ENCODE results near the gene PRR14. TPM values are rescaled to one million over a fixed set of nuclear protein-coding genes. Genes with fewer than 3 reads are reported as not detected.

The PRR14 gene
- total and polyA plus RNA-seq, 10 of the 15 experiments (the other 5 are each of a cell fraction or from before 2014, with no cell fraction given) = 2.5 to 66.8 (median 19.2) TPM

DNA sequence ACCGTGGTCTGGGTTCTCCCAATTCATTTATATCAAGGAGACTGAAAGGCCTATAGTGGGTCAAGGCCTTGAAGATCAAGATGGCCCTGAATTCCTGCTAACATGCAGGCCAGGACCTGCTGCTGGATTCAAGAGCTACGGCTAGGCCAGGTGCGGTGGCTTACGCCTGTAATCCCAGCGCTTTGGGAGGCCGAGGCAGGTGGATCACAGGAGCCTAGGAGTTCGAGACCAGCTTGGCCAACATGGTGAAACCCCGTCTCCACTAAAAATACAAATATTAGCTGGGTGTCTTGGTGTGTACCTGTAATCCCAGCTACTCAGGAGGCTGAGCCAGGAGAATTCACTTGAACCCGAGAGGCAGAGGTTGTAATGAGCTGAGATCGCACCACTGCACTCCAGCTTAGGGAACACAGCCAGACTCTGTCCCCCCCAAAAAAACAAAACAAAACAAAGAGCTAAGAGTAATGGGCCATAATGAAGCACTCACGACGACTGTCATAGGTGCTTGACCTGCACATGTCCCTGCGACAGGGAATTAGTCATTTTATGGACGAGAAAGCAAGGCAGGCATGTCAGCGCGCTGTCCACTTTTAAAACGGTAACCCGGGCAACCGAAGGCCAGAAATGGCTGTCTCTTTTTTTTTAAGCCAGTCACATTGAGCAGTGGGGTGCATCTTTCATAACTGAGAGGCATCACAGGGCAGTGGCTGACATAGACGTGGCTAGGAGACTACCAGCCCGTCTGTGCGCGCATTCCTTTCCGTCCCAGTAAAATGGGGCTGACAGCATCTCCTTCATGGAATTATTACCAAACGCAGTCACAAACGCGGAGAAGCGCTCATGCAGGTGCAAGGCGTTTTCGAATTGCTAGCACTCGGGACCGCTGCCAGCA is 6.5 kb downstream of the PRR14 start (continued):
- TF ChIP-seq, protein P1, sequence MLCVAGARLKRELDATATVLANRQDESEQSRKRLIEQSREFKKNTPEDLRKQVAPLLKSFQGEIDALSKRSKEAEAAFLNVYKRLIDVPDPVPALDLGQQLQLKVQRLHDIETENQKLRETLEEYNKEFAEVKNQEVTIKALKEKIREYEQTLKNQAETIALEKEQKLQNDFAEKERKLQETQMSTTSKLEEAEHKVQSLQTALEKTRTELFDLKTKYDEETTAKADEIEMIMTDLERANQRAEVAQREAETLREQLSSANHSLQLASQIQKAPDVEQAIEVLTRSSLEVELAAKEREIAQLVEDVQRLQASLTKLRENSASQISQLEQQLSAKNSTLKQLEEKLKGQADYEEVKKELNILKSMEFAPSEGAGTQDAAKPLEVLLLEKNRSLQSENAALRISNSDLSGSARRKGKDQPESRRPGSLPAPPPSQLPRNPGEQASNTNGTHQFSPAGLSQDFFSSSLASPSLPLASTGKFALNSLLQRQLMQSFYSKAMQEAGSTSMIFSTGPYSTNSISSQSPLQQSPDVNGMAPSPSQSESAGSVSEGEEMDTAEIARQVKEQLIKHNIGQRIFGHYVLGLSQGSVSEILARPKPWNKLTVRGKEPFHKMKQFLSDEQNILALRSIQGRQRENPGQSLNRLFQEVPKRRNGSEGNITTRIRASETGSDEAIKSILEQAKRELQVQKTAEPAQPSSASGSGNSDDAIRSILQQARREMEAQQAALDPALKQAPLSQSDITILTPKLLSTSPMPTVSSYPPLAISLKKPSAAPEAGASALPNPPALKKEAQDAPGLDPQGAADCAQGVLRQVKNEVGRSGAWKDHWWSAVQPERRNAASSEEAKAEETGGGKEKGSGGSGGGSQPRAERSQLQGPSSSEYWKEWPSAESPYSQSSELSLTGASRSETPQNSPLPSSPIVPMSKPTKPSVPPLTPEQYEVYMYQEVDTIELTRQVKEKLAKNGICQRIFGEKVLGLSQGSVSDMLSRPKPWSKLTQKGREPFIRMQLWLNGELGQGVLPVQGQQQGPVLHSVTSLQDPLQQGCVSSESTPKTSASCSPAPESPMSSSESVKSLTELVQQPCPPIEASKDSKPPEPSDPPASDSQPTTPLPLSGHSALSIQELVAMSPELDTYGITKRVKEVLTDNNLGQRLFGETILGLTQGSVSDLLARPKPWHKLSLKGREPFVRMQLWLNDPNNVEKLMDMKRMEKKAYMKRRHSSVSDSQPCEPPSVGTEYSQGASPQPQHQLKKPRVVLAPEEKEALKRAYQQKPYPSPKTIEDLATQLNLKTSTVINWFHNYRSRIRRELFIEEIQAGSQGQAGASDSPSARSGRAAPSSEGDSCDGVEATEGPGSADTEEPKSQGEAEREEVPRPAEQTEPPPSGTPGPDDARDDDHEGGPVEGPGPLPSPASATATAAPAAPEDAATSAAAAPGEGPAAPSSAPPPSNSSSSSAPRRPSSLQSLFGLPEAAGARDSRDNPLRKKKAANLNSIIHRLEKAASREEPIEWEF (IDR thresholded peaks at IDR 0.05; ENCODE audit: insufficient replicate concordance, low read depth, low read length) = no peak
- 0 out of 2 replicates have a peak, but pooled peaks have one; percentile 85 for TF ChIP-seq GATAD2B (conservative IDR thresholded peaks at IDR 0.05; ENCODE audit: low read depth)
